Measurements from ENCODE around the gene HSF2BP.

DNA sequence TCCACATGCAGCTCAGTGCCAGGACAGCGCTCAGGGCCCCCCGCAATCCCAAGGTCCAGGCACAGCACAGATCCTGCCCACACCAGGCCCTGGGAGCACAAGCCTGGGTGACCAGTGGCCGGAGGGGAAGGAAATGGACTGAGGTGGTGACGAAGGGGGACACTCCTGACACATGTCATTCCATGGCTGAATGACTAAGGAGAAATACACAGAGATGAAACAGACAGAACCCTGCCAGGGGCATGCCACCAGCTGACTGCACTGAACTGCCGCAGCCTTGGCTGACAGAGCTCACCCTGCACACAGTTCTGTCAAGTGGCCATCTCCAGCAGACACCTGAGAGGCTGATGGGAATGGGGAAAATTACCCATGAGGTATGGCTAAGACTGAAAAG lies 56.1 kb downstream of the HSF2BP start:
- TF ChIP-seq POLR2AphosphoS5 (IDR thresholded peaks at IDR 0.05) (no peak), POLR2A (IDR thresholded peaks at IDR 0.05) (peak in 1 of 4 donors; percentile 62)

Measured in upper lobe of left lung (tissue), 4 donors.